ENCODE measurements around the gene SRP14. TPM values are rescaled to one million over a fixed set of nuclear protein-coding genes. Genes with fewer than 3 reads are reported as not detected.

The SRP14 gene
- total and polyA plus RNA-seq, 4 donors = 136 to 421 (median 272) TPM

- H3K4me1 ChIP-seq (ENCODE audit: control insufficient read depth in 5 of 5, insufficient read depth in 5 of 5, low read length in 5 of 5) = peaks cover 5 to 34% (median 17%) of the 10 kb centered on the region in 5 donors
- peak; percentile 73 to 82 (median 74) for DNase-seq
- no peak overlapping the region for H3K9ac ChIP-seq (ENCODE audit: insufficient read depth in 1 of 2, low read length in 2 of 2)
- H3K36me3 ChIP-seq (ENCODE audit: control insufficient read depth in 4 of 4, insufficient read depth in 4 of 4, low read length in 4 of 4) = no peaks in the 10 kb centered on the region
- TF ChIP-seq CTCF (IDR thresholded peaks at IDR 0.05; ENCODE audit: control extremely low read depth, extremely low read depth) = no peak
- no peak overlapping the region for H3K4me3 ChIP-seq
- no peak overlapping the region for H3K27ac ChIP-seq (ENCODE audit: low read depth in 1 of 2, low read length in 1 of 2)
- no peak for ATAC-seq (ENCODE audit: insufficient read depth, low FRiP score)
- WGBS, 2 donors = 65 to 79% methylated on average over 12 of the region's 12 CpGs
- H3K27me3 ChIP-seq (ENCODE audit: control insufficient read depth in 3 of 3, insufficient read depth in 3 of 3, low read length in 2 of 3) = no peaks in the 10 kb centered on the region
- no peaks in the 10 kb centered on the region for H3K9me3 ChIP-seq (ENCODE audit: control insufficient read depth in 4 of 4, insufficient read depth in 3 of 4, low read length in 3 of 4)
Observed at GRCh38 chr15:40050788-40051470, 11.9 kb upstream of the SRP14 start.

GRCh38 chr15:40048926-40049475, 10.0 kb upstream of the SRP14 start:
- no peak overlapping the region for H3K9ac ChIP-seq (ENCODE audit: insufficient read depth in 1 of 2, low read length in 2 of 2)
- H3K9me3 ChIP-seq (ENCODE audit: control insufficient read depth in 4 of 4, insufficient read depth in 3 of 4, low read length in 3 of 4) = no peaks in the 10 kb centered on the region
- peaks cover 0 to 34% (median 17%) of the 10 kb centered on the region in 5 donors for H3K4me1 ChIP-seq (ENCODE audit: control insufficient read depth in 5 of 5, insufficient read depth in 5 of 5, low read length in 5 of 5)
- 89 to 96% methylated on average over 3 of the region's 3 CpGs for WGBS, 2 donors
- no peaks in the 10 kb centered on the region for H3K36me3 ChIP-seq (ENCODE audit: control insufficient read depth in 4 of 4, insufficient read depth in 4 of 4, low read length in 4 of 4)
- H3K4me3 ChIP-seq = no peak overlapping the region
- no peak for TF ChIP-seq CTCF (IDR thresholded peaks at IDR 0.05; ENCODE audit: control extremely low read depth, extremely low read depth)
- no peaks in the 10 kb centered on the region for H3K27me3 ChIP-seq (ENCODE audit: control insufficient read depth in 3 of 3, insufficient read depth in 3 of 3, low read length in 2 of 3)
- H3K27ac ChIP-seq (ENCODE audit: low read depth in 1 of 2, low read length in 1 of 2) = no peak overlapping the region
- DNase-seq = no peak
- ATAC-seq (ENCODE audit: insufficient read depth, low FRiP score) = no peak

GRCh38 chr15:40048211-40048792, 9.3 kb upstream of the SRP14 start:
- TF ChIP-seq CTCF (IDR thresholded peaks at IDR 0.05; ENCODE audit: control extremely low read depth, extremely low read depth) = no peak
- Histone ChIP-seq H3K9ac (ENCODE audit: insufficient read depth in 1 of 2, low read length in 2 of 2) (no peak overlapping the region), H3K27ac (ENCODE audit: low read depth in 1 of 2, low read length in 1 of 2) (peak overlapping the region; percentile 55 to 87), H3K9me3 (ENCODE audit: control insufficient read depth in 4 of 4, insufficient read depth in 3 of 4, low read length in 3 of 4) (no peaks in the 10 kb centered on the region), H3K4me3 (no peak overlapping the region), H3K4me1 (ENCODE audit: control insufficient read depth in 5 of 5, insufficient read depth in 5 of 5, low read length in 5 of 5) (peaks cover 0 to 34% (median 17%) of the 10 kb centered on the region in 5 donors), H3K27me3 (ENCODE audit: control insufficient read depth in 3 of 3, insufficient read depth in 3 of 3, low read length in 2 of 3) (no peaks in the 10 kb centered on the region), H3K36me3 (ENCODE audit: control insufficient read depth in 4 of 4, insufficient read depth in 4 of 4, low read length in 4 of 4) (no peaks in the 10 kb centered on the region)
- ATAC-seq (ENCODE audit: insufficient read depth, low FRiP score) (no peak), DNase-seq (no peak)
- WGBS, 2 donors = 38 to 45% methylated on average over 10 of the region's 10 CpGs

All from lung (tissue), 12 donors.